Osteoblast (primary cell): ENCODE results near the gene MAPKAPK5. TPM values are rescaled to one million over a fixed set of nuclear protein-coding genes. Genes with fewer than 3 reads are reported as not detected.
"Not testable (repeated sequence)": the region's sequence is repeated elsewhere in the genome, so short reads cannot be mapped to it uniquely, and the experiment has no call there.

Experiments
- DNase-seq: peaks from one replicate; pipeline ENCODE4 v3.0.0; 2011; ENCODE audit warnings: low spot score, mixed read lengths; ENCODE audit not compliant: insufficient read length; ENCODE audit errors: missing footprints
- H2AFZ ChIP-seq: 2 replicates; pipeline ENCODE4 v1.6.0; 2011; ENCODE audit warnings: mild to moderate bottlenecking, low read length
- H3K27ac ChIP-seq: 2 replicates; pipeline ENCODE4 v1.5.1; 2011; ENCODE audit warnings: mild to moderate bottlenecking, low read depth, low read length, moderate library complexity
- H3K27me3 ChIP-seq: 2 replicates; pipeline ENCODE4 v1.6.0; 2012; ENCODE audit warnings: mild to moderate bottlenecking, control low read depth, inconsistent platforms, low read length, moderate library complexity; ENCODE audit not compliant: insufficient read depth
- H3K36me3 ChIP-seq: 2 replicates; pipeline ENCODE4 v1.5.1; 2011; ENCODE audit warnings: mild to moderate bottlenecking, low read length, control low read depth, moderate library complexity; ENCODE audit not compliant: insufficient read depth
- H3K4me1 ChIP-seq: 2 replicates; pipeline ENCODE4 v1.5.1; 2011; ENCODE audit warnings: mild to moderate bottlenecking, low read length, control low read depth, moderate library complexity; ENCODE audit not compliant: insufficient read depth
- H3K4me2 ChIP-seq: 2 replicates; pipeline ENCODE4 v1.6.0; 2011; ENCODE audit warnings: mild to moderate bottlenecking, low read length; ENCODE audit not compliant: insufficient read depth
- H3K4me3 ChIP-seq: fragments of 200-600 bp; sonication (generic); 3 replicates; pipeline ENCODE4 v1.5.1; 2012; ENCODE audit warnings: mild to moderate bottlenecking, low read length, inconsistent platforms; ENCODE audit not compliant: insufficient read depth
- H3K79me2 ChIP-seq: 2 replicates; pipeline ENCODE4 v1.6.0; 2012; ENCODE audit warnings: mild to moderate bottlenecking, low read length, control low read depth, inconsistent platforms; ENCODE audit not compliant: insufficient read depth
- H3K9me3 ChIP-seq: 2 replicates; pipeline ENCODE4 v1.5.1; 2011; ENCODE audit warnings: low read depth, low read length, control low read depth
- H4K20me1 ChIP-seq: 2 replicates; pipeline ENCODE4 v1.6.0; 2012; ENCODE audit warnings: mild to moderate bottlenecking, low read length, control low read depth; ENCODE audit not compliant: insufficient read depth
- total RNA-seq: library from RNA; depleted of rRNA; stranded (reverse); fragments of >200 nt; gene quantifications from 2 replicates; pipeline ENCODE4 v1.2.3, GENCODE V29; 2012
- TF ChIP-seq, protein P1 (sequence below): IDR thresholded peaks from 2 replicates; pipeline ENCODE4 v1.5.1; 2011; ENCODE audit warnings: mild to moderate bottlenecking, low read depth, low read length, moderate library complexity; ENCODE audit errors: extremely low read depth

The MAPKAPK5 gene
- total RNA-seq, 1 donor = 32.9 TPM

DNA sequence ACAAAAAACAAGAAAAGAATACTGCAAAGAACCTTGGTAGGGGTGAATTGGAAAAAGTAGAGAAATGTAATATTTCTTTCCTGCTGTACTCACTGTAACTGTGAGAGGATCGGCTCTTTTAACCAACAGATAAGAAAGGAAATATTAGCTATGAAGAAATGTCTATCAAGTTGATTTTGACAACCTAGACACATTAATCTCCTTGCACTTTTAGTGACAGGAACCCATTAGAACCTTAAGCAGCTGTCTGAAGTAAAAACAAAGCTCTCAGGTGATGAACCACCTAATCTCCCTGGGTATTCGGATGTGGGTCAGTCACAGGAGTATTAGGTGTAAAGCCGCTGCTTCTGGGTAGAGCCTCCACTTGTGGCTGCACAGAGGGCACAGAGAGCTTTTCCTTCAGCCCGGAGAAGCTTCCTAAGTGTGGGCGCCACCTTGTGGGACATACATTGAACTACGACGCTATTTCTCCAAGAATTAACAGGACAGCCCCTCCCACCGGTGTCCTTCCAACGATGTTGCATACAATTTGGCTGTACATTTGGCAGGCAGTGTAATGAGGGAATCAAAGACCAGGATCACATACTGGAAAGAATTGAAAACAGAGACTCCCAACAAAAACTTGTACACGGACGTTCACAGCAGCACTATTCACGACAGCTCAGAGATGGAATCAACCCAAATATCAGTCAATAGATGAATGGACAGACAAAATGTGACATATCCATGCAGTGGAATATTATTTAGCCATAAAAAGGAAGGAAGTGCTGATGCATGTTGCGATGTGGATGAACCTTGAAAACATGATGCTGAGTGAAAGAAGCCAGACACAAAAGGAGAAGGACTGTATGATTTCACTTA is 28.9 kb upstream of the MAPKAPK5 start:
- TF ChIP-seq, protein P1, sequence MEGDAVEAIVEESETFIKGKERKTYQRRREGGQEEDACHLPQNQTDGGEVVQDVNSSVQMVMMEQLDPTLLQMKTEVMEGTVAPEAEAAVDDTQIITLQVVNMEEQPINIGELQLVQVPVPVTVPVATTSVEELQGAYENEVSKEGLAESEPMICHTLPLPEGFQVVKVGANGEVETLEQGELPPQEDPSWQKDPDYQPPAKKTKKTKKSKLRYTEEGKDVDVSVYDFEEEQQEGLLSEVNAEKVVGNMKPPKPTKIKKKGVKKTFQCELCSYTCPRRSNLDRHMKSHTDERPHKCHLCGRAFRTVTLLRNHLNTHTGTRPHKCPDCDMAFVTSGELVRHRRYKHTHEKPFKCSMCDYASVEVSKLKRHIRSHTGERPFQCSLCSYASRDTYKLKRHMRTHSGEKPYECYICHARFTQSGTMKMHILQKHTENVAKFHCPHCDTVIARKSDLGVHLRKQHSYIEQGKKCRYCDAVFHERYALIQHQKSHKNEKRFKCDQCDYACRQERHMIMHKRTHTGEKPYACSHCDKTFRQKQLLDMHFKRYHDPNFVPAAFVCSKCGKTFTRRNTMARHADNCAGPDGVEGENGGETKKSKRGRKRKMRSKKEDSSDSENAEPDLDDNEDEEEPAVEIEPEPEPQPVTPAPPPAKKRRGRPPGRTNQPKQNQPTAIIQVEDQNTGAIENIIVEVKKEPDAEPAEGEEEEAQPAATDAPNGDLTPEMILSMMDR = peak; percentile 86
- no peak overlapping the region for H3K27ac ChIP-seq
- H3K27me3 ChIP-seq = peaks cover 4% of the 10 kb centered on the region
- no peaks in the 10 kb centered on the region for H3K79me2 ChIP-seq
- no peak overlapping the region for H2AFZ ChIP-seq
- no peak overlapping the region for H3K4me3 ChIP-seq
- H4K20me1 ChIP-seq = no peaks in the 10 kb centered on the region
- peak; percentile 90 for DNase-seq
- no peaks in the 10 kb centered on the region for H3K36me3 ChIP-seq
- H3K4me1 ChIP-seq = no peaks in the 10 kb centered on the region
- no peak overlapping the region for H3K4me2 ChIP-seq
- H3K9me3 ChIP-seq = no peaks in the 10 kb centered on the region

DNA sequence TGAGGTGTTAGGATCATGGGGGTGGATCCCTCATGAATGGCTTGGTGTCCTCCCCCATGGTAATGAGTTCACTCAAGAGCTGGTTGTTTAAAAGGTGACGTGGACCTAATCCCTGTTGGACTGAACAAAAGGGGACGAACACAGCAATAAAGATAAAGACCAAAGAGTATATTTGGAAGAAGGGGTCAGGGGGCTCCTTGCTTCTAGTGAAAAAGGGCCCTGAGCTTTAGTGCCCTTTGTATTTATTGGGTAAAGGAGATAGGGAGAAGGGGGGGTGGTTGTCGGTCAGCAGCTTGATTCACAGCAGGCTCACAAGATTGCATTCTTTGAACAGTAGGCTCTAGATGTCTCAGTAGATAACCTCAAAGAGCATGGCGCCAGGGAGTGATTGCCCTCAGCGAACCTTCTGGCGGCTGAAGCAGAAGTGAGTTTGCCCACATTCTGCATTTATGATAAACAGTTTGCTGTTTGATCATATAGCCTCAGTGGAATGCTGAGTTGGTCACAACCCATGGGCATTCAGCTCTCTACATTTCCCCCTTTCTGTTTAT is 25.9 kb upstream of the MAPKAPK5 start:
- Histone ChIP-seq H3K36me3 (no peaks in the 10 kb centered on the region), H4K20me1 (no peaks in the 10 kb centered on the region), H3K4me2 (no peak overlapping the region), H3K4me1 (no peaks in the 10 kb centered on the region), H2AFZ (no peak overlapping the region), H3K27me3 (peaks cover 19% of the 10 kb centered on the region), H3K4me3 (no peak overlapping the region), H3K9me3 (no peaks in the 10 kb centered on the region), H3K79me2 (no peaks in the 10 kb centered on the region), H3K27ac (no peak overlapping the region)
- DNase-seq = no peak
- TF ChIP-seq, protein P1 = no peak

DNA sequence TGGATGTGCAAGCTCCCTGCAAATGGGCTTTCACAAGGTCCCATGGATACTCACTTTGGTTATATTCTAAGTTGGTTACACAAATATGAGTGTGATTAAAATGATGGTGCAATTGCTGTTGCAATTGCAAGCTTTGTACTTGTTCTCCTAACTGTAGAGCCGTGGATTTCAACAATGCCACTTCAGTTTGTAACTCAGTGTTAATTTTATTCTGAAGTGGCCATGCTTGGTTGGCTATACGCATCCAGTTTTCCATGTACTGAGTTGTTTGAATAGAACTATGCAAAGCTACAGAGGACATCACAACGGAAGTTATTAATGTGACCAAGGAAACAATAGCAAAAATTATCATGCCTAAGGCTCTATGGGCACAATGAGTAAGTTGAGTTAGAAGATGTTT is 25.1 kb upstream of the MAPKAPK5 start:
- not testable (repeated sequence) for H3K27ac ChIP-seq, H3K4me3 ChIP-seq, H4K20me1 ChIP-seq, H3K36me3 ChIP-seq, H3K79me2 ChIP-seq, H3K4me1 ChIP-seq, DNase-seq, H3K9me3 ChIP-seq, H3K4me2 ChIP-seq, H2AFZ ChIP-seq
- peaks cover 22% of the 10 kb centered on the region for H3K27me3 ChIP-seq

DNA sequence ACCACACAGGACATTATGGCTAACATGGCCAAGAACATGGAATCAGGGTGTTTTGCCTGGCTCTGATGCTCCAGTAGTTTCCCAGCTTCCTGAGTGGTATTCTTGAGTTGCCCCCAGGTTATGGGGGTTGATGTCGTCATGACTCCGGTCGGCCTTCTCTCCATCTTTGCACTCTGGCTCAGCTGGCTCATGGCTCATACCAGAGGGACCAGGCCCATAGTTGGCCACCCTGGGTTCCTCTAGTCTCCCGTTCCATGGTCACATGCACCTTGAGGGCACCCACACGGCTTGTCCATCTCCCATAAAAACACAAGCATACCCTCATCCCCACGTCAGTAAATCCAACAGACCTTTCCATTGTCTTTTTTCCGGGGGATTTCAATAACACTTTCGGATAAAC is 23.7 kb upstream of the MAPKAPK5 start:
- H3K4me3 ChIP-seq = no peak overlapping the region
- H3K79me2 ChIP-seq = no peaks in the 10 kb centered on the region
- DNase-seq = no peak
- no peak overlapping the region for H3K4me2 ChIP-seq
- H4K20me1 ChIP-seq = no peaks in the 10 kb centered on the region
- no peaks in the 10 kb centered on the region for H3K36me3 ChIP-seq
- no peaks in the 10 kb centered on the region for H3K9me3 ChIP-seq
- H3K27ac ChIP-seq = no peak overlapping the region
- H3K27me3 ChIP-seq = peaks cover 32% of the 10 kb centered on the region
- TF ChIP-seq, protein P1 = no peak
- H2AFZ ChIP-seq = no peak overlapping the region
- no peaks in the 10 kb centered on the region for H3K4me1 ChIP-seq
